ENCODE measurements around the gene IMPA2.
"Not testable (repeated sequence)": the region's sequence is repeated elsewhere in the genome, so short reads cannot be mapped to it uniquely, and the experiment has no call there.

The IMPA2 gene

GRCh38 chr18:12034241-12035100, 53.2 kb downstream of the IMPA2 start:
- Mint-ChIP-seq H3K4me1 (no peaks in the 10 kb centered on the region), H3K36me3 (no peaks in the 10 kb centered on the region), H3K9me3 (no peaks in the 10 kb centered on the region), H3K4me3 (no peak overlapping the region), H3K27ac (no peak overlapping the region)
- DNase-seq (ENCODE audit: low spot score in 2 of 2) = no peak
- ATAC-seq = no peak

GRCh38 chr18:12035481-12035880, 54.2 kb downstream of the IMPA2 start:
- Mint-ChIP-seq H3K4me1 (no peaks in the 10 kb centered on the region), H3K9me3 (no peaks in the 10 kb centered on the region), H3K4me3 (no peak overlapping the region), H3K27ac (no peak overlapping the region), H3K36me3 (no peaks in the 10 kb centered on the region)
- DNase-seq (ENCODE audit: low spot score in 2 of 2) (no peak), ATAC-seq (no peak)

DNA sequence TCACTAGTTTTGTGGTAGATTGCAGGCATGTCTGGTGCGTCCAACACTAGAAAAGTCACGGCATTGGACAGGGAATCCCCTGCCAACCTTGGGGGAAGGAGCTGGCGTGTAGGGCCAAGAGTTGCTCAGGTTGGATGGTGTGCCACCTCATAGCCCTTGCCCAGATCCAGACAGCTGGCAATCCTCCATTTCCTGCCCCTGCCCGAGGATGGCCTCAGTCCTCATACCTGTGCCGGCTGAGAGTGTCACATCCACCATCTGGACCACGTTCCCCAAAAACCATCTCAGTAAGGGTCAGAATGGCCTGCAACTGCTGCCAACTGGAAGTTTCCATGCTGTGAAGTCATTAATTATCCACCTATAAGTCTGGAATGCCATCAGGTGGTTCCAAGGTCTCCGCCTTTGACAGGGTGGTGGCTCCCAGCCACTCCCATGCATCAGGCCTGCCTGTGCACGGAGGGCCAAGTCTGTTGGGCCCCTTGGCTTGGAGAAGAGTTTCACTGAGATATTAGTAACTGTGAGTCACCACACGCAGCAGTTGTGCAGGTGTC, 55.0 kb downstream of the IMPA2 start:
- ATAC-seq = no peak
- Mint-ChIP-seq H3K27ac (no peak overlapping the region), H3K4me1 (no peaks in the 10 kb centered on the region), H3K36me3 (no peaks in the 10 kb centered on the region), H3K4me3 (no peak overlapping the region), H3K9me3 (no peaks in the 10 kb centered on the region)
- no peak for DNase-seq (ENCODE audit: low spot score in 2 of 2)

DNA sequence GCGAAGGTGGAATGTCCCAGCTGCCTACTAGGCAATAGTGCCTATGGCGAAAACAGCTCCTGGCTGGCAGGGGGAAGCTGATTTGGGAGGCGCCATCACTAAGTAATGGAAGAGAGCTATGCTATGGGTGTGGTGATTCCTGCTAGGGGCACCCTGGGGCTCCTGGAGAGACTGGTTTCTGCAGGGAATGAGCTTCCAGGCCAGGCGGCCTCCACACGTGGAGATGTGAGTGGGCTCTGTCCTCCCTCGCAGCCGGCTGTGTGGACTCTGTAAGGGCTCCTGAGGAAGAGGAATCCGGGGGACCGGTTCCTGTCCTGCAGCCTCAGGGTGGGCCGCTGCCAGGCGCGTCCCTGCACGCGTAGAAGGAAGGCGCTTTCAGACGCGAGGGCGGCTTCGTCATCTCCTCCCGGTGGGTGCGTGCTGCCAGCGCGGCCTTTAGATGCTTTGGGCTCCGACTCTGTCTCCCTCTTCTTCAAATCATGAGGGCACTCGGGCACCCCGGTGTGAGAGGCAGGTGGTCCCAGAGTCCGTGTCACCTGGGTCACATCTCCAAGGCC, 56.9 kb downstream of the IMPA2 start:
- ATAC-seq = peak; percentile 14
- H3K9me3 Mint-ChIP-seq = no peaks in the 10 kb centered on the region
- peak overlapping the region; percentile 67 for H3K4me3 Mint-ChIP-seq
- peak in 1 of 2 donors; percentile 16 for DNase-seq (ENCODE audit: low spot score in 2 of 2)
- H3K36me3 Mint-ChIP-seq = no peaks in the 10 kb centered on the region
- no peaks in the 10 kb centered on the region for H3K4me1 Mint-ChIP-seq
- H3K27ac Mint-ChIP-seq = no peak overlapping the region

- no peak overlapping the region for H3K27ac Mint-ChIP-seq
- no peaks in the 10 kb centered on the region for H3K4me1 Mint-ChIP-seq
- no peaks in the 10 kb centered on the region for H3K36me3 Mint-ChIP-seq
- peak overlapping the region; percentile 67 for H3K4me3 Mint-ChIP-seq
- DNase-seq (ENCODE audit: low spot score in 2 of 2) (peak; percentile 81 to 86), ATAC-seq (peak; percentile 84)
- no peaks in the 10 kb centered on the region for H3K9me3 Mint-ChIP-seq
Observed at GRCh38 chr18:12038639-12039539, 57.6 kb downstream of the IMPA2 start.

DNA sequence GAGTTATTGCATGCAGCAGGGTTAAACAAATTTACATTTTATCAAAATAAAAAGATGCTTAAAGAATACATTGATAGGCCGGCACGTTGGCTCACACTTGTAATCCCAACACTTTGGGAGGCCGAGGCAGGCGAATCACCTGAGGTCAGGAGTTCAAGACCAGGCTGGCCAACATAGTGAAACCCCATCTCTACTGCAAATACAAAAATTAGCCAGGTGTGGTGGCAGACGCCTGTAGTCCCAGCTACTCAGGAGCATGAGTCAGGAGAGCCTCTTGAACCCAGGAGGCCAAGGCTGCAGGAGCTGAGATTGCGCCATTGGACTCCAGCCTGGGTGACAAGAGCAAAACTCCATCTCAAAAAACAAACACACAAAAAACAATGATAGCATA, 58.2 kb downstream of the IMPA2 start:
- not testable (repeated sequence) for H3K4me1 Mint-ChIP-seq; ATAC-seq; H3K4me3 Mint-ChIP-seq; H3K36me3 Mint-ChIP-seq; DNase-seq (ENCODE audit: low spot score in 2 of 2); H3K9me3 Mint-ChIP-seq; H3K27ac Mint-ChIP-seq

DNA sequence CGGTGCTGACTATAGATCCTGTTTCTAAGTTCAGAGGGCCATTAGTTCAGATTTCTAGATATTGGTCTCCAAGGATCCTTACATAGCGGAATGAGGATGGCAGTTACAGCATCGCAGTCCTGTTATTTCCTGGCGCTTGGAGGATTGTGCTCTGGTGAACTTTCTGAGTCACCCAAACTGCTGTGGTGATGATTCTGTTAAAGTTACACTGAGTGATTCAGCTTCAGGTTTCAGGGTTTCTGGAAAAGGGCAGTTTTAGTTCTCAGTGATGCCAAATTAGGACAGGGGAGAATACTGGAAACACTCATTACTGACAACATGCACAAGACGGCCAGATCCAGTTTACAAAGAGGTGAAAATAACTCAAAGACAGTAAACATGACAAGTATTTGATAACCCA, 60.3 kb downstream of the IMPA2 start:
- H3K27ac Mint-ChIP-seq = no peak overlapping the region
- no peak overlapping the region for H3K4me3 Mint-ChIP-seq
- DNase-seq (ENCODE audit: low spot score in 2 of 2) (no peak), ATAC-seq (peak; percentile 81)
- H3K36me3 Mint-ChIP-seq = no peaks in the 10 kb centered on the region
- no peaks in the 10 kb centered on the region for H3K4me1 Mint-ChIP-seq
- no peaks in the 10 kb centered on the region for H3K9me3 Mint-ChIP-seq

- peaks cover 5% of the 10 kb centered on the region for H3K4me1 Mint-ChIP-seq
- H3K27ac Mint-ChIP-seq = no peak overlapping the region
- H3K36me3 Mint-ChIP-seq = no peaks in the 10 kb centered on the region
- ATAC-seq = no peak
- DNase-seq (ENCODE audit: low spot score in 2 of 2) = no peak
- no peaks in the 10 kb centered on the region for H3K9me3 Mint-ChIP-seq
- H3K4me3 Mint-ChIP-seq = no peak overlapping the region
Observed at GRCh38 chr18:12043811-12044210, 62.5 kb downstream of the IMPA2 start.

GRCh38 chr18:12044591-12044990, 63.3 kb downstream of the IMPA2 start:
- Mint-ChIP-seq H3K36me3 (no peaks in the 10 kb centered on the region), H3K4me3 (no peak overlapping the region), H3K9me3 (no peaks in the 10 kb centered on the region), H3K27ac (no peak overlapping the region), H3K4me1 (peaks cover 10% of the 10 kb centered on the region)
- no peak for DNase-seq (ENCODE audit: low spot score in 2 of 2)
- no peak for ATAC-seq

DNA sequence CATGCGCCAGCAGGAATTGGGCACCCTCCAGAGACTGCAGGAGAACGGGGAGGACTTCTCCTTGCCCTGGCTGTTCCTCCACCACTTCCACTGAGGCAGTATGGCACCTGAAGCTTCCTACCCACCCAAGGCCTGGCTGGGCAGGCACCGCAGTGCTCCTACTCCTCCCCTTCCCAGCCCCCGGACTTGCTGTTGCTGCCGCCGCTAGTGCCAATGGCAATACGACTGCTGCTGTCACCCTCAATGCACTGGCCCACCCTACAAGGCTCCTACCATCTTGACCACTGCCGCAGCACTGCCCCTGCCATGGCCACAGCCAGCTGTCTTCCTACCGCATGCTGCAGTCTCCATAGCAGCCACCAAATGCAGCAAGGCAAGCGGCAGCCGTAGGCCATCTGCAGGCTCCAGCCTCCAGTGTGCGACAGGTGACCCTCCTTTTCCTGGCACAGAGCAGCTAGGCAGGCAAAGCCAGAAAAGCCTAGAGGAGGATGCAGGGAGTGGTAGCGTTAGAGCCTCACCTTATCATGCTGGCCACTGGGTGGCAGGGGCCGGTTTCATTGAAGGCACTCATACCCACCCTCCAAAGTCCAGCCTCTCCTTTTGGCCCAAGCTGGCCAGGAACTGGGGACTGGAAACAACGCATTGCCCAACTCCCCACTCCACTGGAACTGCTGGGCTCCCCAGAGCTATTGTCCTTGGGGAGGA, 64.9 kb downstream of the IMPA2 start:
- H3K4me1 Mint-ChIP-seq = peaks cover 13% of the 10 kb centered on the region
- H3K4me3 Mint-ChIP-seq = no peak overlapping the region
- H3K27ac Mint-ChIP-seq = peak overlapping the region; percentile 52
- no peaks in the 10 kb centered on the region for H3K36me3 Mint-ChIP-seq
- ATAC-seq = no peak
- H3K9me3 Mint-ChIP-seq = no peaks in the 10 kb centered on the region
- DNase-seq (ENCODE audit: low spot score in 2 of 2) = no peak

- no peak overlapping the region for H3K4me3 Mint-ChIP-seq
- peaks cover 13% of the 10 kb centered on the region for H3K4me1 Mint-ChIP-seq
- no peak for DNase-seq (ENCODE audit: low spot score in 2 of 2)
- no peaks in the 10 kb centered on the region for H3K9me3 Mint-ChIP-seq
- no peaks in the 10 kb centered on the region for H3K36me3 Mint-ChIP-seq
- H3K27ac Mint-ChIP-seq = no peak overlapping the region
- ATAC-seq = no peak
Observed at GRCh38 chr18:12046751-12047335, 65.5 kb downstream of the IMPA2 start.

- H3K4me3 Mint-ChIP-seq = no peak overlapping the region
- H3K27ac Mint-ChIP-seq = peak overlapping the region; percentile 51
- H3K4me1 Mint-ChIP-seq = peaks cover 13% of the 10 kb centered on the region
- no peaks in the 10 kb centered on the region for H3K36me3 Mint-ChIP-seq
- DNase-seq (ENCODE audit: low spot score in 2 of 2) (no peak), ATAC-seq (peak; percentile 7)
- H3K9me3 Mint-ChIP-seq = no peaks in the 10 kb centered on the region
Observed at GRCh38 chr18:12048010-12048826, 66.9 kb downstream of the IMPA2 start.

DNA sequence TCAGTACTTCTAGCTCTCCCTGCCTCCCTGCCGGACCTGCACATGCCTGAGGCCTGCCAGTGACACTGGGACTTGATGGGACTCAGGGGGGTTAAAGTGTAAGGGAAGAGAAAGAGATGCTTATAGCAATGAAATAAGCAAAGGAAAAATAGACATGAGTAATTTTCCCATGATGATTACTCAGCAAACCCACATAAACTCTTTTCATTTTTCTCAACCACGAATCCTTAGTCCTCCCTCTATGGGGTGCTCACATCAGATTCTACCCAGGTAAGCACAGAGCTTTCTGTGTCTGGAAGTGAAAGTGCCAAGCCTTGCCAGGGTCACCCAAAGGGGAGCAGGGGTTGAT, 67.5 kb downstream of the IMPA2 start:
- DNase-seq (ENCODE audit: low spot score in 2 of 2) (no peak), ATAC-seq (peak; percentile 40)
- Mint-ChIP-seq H3K4me1 (peaks cover 13% of the 10 kb centered on the region), H3K4me3 (no peak overlapping the region), H3K27ac (peak overlapping the region; percentile 51), H3K36me3 (no peaks in the 10 kb centered on the region), H3K9me3 (no peaks in the 10 kb centered on the region)
